ENCODE results near the gene PCCA.

- TF ChIP-seq CTCF (IDR thresholded peaks at IDR 0.05) (no peak), POLR2A (IDR thresholded peaks at IDR 0.05) (no peak), POLR2AphosphoS5 (IDR thresholded peaks at IDR 0.05) (no peak)
These were observed 434.5 kb downstream of the PCCA start for GRCh38 chr13:100523411-100523810.
